GM15510 (cell line): ENCODE data around the gene TUBB8.

Experiments
- POLR2A ChIP-seq: IDR thresholded peaks from 3 replicates; pipeline ENCODE4 v1.6.1; 2011; ENCODE audit warnings: borderline replicate concordance; ENCODE audit not compliant: insufficient read length; ENCODE audit errors: extremely low read depth

Gene TUBB8

DNA sequence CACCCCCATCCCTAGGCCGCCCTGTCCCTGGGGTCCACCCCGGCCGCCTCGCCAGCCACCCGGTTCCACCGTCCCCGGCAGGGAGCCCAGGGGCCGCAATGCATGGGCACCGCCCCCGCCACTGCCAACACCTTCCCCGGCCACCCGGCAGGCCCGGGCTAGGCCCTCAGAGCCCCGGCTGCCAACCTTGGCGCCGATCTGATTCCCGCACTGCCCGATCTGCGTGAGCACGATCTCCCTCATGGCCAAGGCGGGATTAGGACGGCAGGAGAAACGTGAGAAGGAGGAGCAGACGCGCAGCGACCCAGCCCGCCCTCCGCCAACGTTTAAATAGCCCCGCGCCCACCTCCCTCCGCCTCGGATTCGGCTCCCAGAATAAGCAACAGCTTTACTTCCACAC lies at the start of gene TUBB8:
TUBB8 (minus strand) TSS at position 301 of the 400 bp plus-strand sequence; CDS start at position 243, 58 bp downstream.
- TF ChIP-seq POLR2A: no peak

DNA sequence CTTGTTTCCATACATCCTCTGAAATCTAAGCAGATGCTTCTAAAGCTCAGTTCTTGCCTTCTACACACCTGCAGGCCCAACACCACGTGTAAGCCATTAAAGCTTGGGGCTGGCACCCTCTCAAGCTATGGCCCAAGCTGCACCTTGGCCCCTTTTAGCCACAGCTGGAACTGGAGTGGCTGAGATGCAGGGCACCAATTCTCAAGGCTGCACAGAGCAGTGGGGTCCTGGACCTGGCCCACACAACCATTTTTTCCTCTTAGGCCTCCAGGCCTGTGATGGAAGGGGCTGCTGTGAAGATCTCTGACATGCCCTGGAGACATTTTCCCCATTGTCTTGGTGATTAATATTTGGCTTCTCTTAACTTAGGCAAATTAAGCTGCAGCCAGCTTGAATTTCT lies 47.4 kb upstream of the TUBB8 start:
- TF ChIP-seq POLR2A: no peak

DNA sequence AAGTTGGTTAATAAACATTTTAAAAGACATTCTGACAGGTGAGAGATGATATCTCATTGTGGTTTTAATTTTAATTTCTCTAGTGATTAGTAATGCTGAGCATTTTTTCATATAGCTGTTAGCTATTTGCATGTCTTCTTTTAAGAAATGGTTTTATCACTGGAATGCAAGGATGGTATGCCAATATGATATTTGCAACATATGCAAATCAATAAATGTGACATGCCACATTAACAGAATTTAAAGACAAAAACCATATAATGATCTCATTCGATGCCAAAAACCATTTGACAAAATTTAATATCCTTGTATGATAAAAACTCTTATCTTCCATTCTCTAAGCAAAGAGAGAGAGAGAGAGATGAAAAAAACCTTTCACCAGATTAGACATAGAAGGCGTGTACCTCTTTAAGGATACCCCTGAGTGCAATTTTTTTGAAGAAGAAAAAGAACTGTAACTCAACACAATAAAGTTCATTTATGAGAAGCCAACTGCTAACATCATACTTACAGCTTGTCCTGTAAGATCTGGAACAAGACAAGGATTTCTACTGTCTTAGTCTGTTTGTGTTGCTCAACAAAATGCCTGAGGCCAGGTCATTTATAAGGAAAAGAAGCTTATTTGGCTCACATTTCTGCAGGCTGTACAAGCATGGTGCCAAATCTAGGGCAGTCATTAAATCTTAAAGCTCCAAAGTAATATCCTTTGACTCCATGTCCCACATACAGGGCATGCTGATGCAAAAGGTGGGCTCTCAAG lies 46.4 kb upstream of the TUBB8 start:
- TF ChIP-seq POLR2A: no peak

DNA sequence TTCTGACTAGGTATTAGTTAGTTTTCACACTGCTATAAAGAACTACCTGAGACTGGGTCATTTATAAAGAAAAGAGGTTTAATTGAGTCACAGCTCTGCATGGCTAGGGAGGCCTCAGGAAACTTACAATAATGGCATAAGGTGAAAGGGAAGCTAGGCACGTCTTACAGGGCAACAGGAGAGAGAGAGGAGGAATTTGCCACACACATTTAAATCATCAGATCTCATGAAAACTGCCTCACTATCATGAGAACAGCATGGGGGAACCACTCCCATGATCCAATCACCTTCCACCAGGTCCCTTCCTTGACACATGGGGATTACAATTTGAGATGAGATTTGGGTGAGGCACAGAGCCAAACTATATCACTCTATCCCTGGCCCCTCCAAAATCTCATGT lies 45.5 kb upstream of the TUBB8 start:
- no peak for TF ChIP-seq POLR2A

DNA sequence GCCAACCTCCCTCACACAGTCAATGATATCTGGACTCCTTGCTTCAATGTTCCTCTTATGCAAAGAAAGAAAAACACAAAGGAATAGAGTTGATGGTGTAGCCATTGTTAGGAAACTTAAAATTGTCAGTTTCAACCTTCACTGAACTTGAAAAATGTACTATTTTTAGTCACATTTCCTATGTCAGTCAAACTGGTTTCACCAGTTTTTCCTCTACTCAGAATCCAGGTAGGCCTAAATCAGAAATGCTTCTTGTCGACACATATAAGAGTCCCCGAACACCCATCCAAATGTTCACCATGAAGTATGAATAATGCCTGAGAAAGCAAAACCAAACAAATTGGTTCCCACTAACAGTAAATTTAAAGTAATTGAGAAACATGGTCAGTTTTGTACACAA lies 43.8 kb upstream of the TUBB8 start:
- TF ChIP-seq POLR2A: no peak

DNA sequence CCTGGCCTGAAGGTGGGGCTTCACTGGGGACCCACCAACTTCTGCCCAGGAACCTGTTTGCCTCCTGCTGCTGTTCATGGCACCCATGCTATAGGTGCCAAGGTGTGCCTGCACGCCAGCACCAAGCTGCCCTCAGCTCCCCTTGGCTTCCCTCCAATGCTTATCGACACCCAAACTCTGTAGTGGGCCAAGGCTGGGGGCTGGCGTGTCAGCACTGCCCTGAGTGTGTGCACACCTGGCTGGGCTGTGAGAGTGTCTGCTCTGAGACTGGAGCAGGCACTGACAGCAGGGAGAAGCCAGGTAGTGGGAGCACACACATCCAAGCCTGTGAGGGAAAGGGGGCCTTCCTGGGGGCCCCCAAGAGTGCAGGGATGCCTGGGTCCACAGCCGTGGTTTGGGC lies 43.1 kb upstream of the TUBB8 start:
- no peak for TF ChIP-seq POLR2A

DNA sequence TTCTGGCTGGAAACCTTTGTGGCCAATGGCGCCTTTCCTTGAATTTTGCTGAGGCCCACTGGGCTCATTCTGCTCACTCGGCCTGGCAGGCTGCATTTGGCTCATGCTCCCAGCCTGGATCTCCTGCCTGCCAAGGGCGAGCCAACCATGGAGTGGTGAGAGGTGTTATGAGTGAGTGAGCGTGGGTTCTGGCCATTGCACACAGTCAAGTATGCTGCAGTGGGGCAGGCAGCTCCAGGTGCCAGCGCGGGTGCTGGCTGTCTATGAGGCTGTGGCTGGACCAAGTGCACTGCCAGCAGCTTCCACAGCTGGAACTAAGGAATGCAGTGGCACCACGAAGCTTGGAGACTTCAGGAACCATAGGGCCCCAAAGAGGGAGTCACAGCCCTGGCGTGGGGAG lies 42.2 kb upstream of the TUBB8 start:
- no peak for TF ChIP-seq POLR2A

DNA sequence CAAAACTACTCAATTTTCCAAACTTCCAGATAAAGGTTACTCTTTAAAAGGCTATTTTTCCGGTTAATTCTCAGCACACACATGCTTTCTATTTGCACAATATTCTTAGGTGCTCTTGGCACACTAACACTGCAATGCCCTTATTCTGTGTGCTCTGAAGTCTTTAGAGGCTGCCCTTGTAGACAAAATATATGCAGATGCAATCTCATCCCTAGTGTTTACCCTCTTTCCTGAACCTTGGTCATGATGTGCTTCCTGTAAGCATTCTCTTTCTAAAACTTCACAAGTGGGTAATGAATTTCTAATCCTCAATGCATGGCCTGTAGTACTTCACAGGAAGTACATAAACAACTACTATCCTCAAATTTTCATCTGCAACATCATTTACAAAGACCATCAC lies 41.1 kb upstream of the TUBB8 start:
- TF ChIP-seq POLR2A: no peak

DNA sequence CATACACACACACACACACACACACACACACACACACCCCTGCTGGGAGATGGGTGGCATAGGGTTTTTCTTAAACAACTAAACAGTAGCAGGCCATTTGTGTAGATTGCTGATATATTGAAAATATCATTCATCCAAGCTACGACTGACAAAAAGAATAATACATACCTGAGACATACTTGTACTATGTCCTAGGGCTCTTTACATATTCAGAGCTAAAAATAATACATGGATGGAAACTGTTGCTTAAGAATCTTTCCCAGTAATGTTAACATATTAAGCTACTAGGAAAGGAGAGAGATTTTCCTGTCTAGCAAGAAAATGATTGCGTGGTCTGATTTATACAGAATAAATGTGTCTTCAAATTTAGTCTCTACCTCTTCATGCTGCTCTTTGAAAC lies 40.2 kb upstream of the TUBB8 start:
- no peak for TF ChIP-seq POLR2A

DNA sequence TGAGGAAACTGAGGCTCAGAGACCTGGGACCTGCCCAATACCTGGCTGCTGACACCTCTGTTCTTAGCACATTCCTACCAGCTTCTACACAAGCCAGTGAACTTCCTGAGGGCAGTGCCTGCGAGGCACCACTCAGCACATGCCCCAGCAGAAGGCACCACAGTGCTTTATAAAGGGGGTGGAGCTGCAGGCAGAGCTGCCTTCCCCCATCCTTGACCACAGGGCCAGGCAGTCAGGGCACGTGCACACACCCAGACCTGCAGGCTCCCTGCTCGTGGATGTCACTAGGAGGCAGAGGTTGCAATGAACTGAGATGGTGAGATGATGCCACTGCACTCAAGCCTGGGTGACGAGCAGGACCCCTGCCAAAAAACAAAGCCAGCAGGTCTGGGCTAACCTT lies 39.2 kb upstream of the TUBB8 start:
- TF ChIP-seq POLR2A: no peak

DNA sequence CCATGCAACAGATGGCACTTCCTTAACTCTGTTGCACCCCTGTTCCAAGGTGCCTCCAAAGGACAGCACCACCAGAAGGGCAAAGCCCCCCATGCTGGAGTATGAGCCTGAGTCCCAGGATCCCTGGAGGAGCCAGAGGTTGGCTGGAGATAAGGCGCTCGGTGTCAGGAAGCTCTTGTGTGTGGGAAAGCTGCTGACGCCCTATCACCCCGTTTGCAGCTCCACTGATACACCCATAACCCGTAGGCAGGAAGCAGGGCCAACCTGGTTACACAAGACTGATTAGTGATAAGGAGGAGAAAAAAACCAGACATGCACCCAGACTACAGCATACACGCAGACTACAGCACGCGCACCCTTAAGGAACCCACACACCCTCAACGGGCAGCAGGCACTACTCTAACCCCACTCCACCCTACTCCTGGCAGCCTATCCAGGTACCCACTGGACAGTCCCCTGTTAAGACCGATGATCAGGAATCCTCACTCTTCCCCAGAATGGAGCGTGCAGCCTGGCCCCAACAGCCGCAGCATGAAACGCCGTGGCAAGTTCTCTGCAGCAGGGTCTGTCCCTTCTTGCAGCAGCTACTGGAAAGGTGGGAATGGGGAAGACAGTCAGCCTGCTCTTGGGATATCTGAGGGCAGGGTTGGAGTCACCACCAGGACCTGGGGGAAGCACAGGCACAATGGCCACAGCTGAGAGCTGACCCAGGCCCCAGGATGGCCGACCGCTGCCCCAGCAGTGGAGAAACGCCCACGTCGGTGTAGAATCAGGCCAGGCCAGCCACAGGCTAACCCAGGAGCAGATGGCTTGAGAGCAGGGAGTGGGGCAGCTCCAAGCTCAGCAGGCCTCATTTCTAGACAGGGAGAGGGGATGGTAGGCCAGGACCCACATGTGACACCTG lies 38.3 kb upstream of the TUBB8 start:
- no peak for TF ChIP-seq POLR2A

DNA sequence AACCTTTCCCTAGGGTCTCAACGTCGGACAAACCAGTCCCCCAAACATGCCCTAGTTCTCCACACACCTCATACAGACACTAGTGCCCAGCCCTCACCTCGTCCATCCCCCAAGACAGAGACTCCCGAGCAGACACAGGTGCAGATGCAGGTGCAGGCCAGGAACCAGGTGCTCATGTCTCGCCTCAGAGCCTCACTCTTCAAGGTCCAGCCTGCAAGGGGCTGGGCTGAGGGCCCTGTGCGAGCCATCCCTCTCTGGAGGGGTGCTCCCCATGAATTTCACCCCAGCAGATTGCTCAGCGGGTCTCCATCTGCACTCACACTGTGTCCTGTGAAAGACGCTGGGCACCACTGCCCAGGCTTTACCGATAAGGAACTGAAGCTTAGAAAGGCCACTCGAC lies 36.9 kb upstream of the TUBB8 start:
- TF ChIP-seq POLR2A: no peak

DNA sequence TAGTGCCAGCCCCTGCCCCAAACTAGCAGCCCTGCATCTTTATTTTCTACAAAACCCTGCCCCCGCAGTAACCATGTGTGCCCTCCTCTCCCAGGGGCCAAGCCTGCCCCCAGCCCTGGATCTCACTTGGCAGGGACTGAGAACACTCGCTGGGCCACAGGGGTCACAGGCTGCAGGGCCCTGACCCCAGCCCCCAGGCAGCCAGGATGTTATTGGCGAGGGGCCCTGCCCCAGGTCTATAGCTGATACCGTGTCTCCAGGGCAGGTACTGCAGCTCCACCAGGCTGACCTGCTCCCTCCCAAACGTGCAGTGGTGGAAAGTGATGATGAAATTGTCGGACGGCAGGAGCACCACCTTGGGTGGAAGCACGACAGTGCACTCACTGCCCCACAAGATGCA lies 35.9 kb upstream of the TUBB8 start:
- TF ChIP-seq POLR2A: no peak

DNA sequence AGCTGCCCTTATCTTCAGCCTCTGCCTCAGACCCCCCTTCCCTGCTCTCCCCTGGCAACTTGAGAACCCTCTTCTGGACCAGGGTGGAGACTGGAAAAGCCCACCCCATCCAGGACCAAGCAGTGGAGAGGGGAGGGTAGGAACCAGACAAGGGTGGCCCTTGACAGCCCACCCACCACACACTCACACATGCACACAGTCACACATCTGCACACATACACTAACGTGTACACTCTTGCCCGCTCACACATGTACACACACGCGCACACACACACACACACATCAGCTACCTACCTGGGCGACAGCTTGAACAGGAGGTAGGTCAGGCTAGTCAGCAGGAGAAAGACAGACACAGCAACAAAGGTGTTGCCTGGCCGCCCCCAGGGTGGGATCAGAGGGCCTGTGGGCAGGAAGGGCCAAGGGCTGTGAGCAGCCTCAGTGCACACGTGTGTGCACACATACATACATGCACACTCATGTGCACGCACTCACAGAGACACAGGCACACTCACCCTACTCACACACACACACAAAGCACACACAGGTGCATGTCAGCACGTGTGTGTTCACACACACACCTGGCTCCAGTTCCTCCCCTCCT lies 34.9 kb upstream of the TUBB8 start:
- no peak for TF ChIP-seq POLR2A

DNA sequence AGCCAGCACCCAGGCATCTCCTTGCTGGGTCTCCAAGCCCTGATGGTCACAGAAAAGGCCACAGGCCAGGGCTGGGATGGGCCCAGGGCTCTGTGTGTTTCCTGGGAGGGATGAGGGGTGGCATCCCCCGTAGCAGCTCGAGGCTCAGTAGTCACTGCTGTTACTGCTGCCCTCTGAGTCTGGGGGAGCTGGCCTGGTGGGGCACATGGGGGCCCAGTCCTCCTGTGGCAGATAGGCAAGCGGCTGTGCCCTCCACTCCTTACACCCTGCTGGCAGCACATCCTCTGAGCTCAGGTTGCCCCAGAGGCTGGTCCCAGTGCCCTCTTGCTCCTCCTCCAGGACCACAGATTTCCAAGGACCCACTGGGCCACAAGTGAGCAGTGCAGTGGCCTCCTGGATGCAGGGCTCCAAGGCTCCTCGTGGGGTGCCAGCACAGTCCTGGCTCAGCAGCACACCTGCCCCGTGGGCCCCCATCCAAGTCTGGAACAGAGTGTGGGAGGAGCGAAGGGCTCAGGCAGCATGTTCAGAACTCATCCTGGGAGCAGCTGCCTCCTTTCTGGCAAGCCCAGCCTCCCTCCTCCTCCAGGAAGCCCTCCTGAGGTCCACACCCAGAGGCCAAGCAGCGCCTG lies 31.5 kb upstream of the TUBB8 start:
- no peak for TF ChIP-seq POLR2A

DNA sequence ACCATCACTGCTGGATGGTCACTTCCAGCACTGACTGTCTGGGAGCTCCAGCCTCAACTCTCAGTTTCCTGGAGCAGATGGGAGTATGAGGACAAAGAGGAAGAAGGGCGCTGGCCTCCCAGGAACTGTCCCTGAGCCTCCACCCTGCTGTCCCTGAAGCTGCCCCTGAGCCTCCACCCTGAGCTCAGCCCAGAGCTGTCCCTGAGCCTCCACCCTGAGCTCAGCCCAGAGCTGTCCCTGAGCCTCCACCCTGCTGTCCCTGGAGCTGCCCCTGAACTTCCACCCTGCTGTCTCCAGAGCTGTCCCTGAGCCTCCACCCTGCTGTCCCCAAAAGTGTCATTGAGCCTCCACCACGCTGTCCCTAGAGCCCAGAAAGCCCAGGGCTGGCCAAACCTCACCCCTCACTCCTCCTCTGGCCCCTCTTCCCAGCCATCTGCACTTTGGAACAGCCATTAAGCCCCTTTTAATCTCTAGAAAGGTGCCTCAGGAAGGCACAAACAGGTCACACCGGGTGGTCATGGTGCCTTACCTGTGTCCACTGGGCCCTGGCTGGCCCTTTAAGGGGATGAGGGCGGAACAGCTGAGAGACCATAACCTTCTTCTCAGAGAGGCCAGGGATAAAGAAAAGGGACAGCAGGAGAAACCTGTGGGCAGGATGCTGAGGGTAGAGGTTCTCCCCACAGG lies 30.6 kb upstream of the TUBB8 start:
- no peak for TF ChIP-seq POLR2A

DNA sequence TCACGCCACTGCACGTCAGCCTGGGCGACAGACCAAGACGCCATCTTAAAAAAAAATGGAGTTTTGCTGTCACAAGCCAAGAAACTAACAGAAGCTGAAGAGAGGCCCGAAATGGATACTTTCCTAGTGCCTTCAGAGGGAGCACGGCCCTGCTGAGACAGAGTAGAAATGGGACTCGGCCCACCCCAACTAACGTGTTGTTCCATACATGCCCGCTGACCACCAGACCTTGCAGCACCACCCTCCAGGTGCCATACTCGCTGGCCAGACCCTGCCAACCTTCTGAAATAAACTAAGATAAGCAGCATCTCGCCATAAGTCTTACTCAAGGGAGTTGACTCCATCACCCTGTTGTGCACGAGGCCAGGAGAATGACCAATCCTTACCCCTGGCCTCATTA lies 29.5 kb upstream of the TUBB8 start:
- no peak for TF ChIP-seq POLR2A
